Hepatocyte (in vitro differentiated cells): ENCODE data around the gene CZIB.

Experiments used
- EZH2 ChIP-seq: fragments of 200-600 bp; sonication (generic); IDR thresholded peaks from 2 replicates; pipeline ENCODE4 v1.6.1; 2016; ENCODE audit warnings: antibody characterized with exemption, mild to moderate bottlenecking, borderline replicate concordance
- TF ChIP-seq, protein P1 (sequence below): fragments of 200-600 bp; sonication (generic); IDR thresholded peaks from 2 replicates; pipeline ENCODE4 v1.5.1; 2016; ENCODE audit warnings: antibody characterized with exemption, mild to moderate bottlenecking; ENCODE audit not compliant: poor library complexity

DNA sequence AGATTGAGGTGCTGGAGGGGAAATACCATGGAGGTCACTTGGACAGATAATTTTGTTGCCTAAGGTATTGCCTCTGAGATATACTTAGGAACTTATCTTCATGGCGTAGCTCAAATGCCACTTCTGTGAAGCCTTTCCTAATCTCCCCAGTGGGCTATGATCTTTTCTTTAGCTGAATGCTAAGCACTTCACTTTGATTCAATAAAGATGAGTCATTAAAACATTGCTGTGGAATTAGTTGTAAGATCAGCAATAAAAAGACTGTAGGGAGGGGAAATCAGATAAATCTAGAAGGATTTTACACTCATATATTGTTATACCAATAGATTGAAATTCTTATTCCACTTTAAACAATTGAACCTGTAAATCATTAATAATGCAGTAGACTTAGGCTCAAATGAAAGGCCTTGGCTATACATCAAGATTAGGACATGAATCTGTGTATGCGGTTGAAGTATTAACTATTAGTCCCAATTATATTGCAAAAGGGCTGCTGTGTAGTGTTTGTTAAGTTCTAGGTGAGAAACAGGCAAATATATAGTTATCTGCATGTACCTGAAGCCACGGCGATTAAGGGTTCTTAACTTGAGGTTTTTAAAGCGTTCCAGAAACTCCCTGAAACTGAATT is 37.1 kb upstream of the CZIB start:
- TF ChIP-seq, protein P1, sequence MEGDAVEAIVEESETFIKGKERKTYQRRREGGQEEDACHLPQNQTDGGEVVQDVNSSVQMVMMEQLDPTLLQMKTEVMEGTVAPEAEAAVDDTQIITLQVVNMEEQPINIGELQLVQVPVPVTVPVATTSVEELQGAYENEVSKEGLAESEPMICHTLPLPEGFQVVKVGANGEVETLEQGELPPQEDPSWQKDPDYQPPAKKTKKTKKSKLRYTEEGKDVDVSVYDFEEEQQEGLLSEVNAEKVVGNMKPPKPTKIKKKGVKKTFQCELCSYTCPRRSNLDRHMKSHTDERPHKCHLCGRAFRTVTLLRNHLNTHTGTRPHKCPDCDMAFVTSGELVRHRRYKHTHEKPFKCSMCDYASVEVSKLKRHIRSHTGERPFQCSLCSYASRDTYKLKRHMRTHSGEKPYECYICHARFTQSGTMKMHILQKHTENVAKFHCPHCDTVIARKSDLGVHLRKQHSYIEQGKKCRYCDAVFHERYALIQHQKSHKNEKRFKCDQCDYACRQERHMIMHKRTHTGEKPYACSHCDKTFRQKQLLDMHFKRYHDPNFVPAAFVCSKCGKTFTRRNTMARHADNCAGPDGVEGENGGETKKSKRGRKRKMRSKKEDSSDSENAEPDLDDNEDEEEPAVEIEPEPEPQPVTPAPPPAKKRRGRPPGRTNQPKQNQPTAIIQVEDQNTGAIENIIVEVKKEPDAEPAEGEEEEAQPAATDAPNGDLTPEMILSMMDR, result no peak
- no peak for TF ChIP-seq EZH2
